Panc1 (cell line): ENCODE data around the gene RAB3IL1. TPM values are rescaled to one million over a fixed set of nuclear protein-coding genes. Genes with fewer than 3 reads are reported as not detected.

Experiments
- ATAC-seq: fragments of 200-7000 bp; cut with Tn5 transposase; 2 replicates; pipeline ENCODE4 v1.9.1; 2020; ENCODE audit warnings: mild to moderate bottlenecking, moderate library complexity
- BruUV-seq: library from RNA; stranded (reverse); fragments of 400-500 nt; replicated peaks from 2 replicates; lab custom pipeline; 2021; lab: Mats Ljungman, UMichigan
- CTCF ChIA-PET: fragments of 300-600 bp; sonication (Branson Sonifier 250); formaldehyde crosslinking; loops from one replicate; lab custom pipeline; 2022; ENCODE audit warnings: antibody characterized with exemption; lab: Charles Lee
- POLR2A ChIA-PET: fragments of 300-600 bp; sonication (Branson Sonifier 250); formaldehyde crosslinking; loops from one replicate; lab custom pipeline; 2022; ENCODE audit warnings: antibody characterized with exemption; lab: Charles Lee
- DNase-seq: peaks from one replicate; pipeline ENCODE4 v3.0.0-alpha.2; 2010; ENCODE audit warnings: low read depth, low spot score
- H3K27ac ChIP-seq: 2 replicates; pipeline ENCODE4 v1.5.1; 2011; ENCODE audit warnings: mild to moderate bottlenecking, low read length, inconsistent platforms
- H3K27me3 ChIP-seq: fragments of 200-500 bp; sonication (Bioruptor generic); 2 replicates; pipeline ENCODE4 v1.6.0; 2014; ENCODE audit warnings: low read length, inconsistent platforms; ENCODE audit not compliant: control insufficient read depth, insufficient read depth
- H3K36me3 ChIP-seq: fragments of 200-500 bp; sonication (Bioruptor generic); 2 replicates; pipeline ENCODE4 v1.5.1; 2014; ENCODE audit warnings: inconsistent platforms, mild to moderate bottlenecking, low read length, moderate library complexity; ENCODE audit not compliant: control insufficient read depth, insufficient read depth
- H3K4me1 ChIP-seq: 2 replicates; pipeline ENCODE4 v1.5.1; 2011; ENCODE audit warnings: inconsistent platforms, mild to moderate bottlenecking, low read length, moderate library complexity; ENCODE audit not compliant: control insufficient read depth, insufficient read depth
- H3K4me3 ChIP-seq, 2 experiments: 2 replicates each; pipeline ENCODE4 v1.5.1; 2011 to 2012; ENCODE audit warnings: low read depth in 2 of 2, low read length in 2 of 2, mild to moderate bottlenecking in 2 of 2, inconsistent platforms in 1 of 2, moderate library complexity in 1 of 2
- H3K9me3 ChIP-seq: fragments of 200-500 bp; sonication (Bioruptor generic); 2 replicates; pipeline ENCODE4 v1.5.1; 2014; ENCODE audit warnings: low read depth, mild to moderate bottlenecking, inconsistent platforms, low read length, moderate library complexity; ENCODE audit not compliant: control insufficient read depth, insufficient read depth
- CTCF ChIP-seq: fragments of 450-650 bp; IDR thresholded peaks from 2 replicates; pipeline ENCODE4 v1.5.1; 2017; ENCODE audit warnings: mild to moderate bottlenecking
- POLR2AphosphoS5 ChIP-seq: IDR thresholded peaks from 2 replicates; pipeline ENCODE4 v1.6.1; 2012; ENCODE audit warnings: mild to moderate bottlenecking, low read depth, low read length, moderate library complexity
- SIN3A ChIP-seq: IDR thresholded peaks from 2 replicates; pipeline ENCODE4 v1.6.1; 2012; ENCODE audit warnings: low read depth, mild to moderate bottlenecking, low read length, moderate library complexity, borderline replicate concordance; ENCODE audit not compliant: insufficient read depth
- TCF7L2 ChIP-seq: IDR thresholded peaks from 2 replicates; pipeline ENCODE4 v1.6.1; 2011; ENCODE audit warnings: mild to moderate bottlenecking, low read depth, low read length, inconsistent platforms
- in situ Hi-C: cut with HindIII; loops from 2 replicates; pipeline ENCODE4 v1.10.0; 2016; ENCODE audit warnings: low sequenced_read_pairs, low pct_unique_long_range_greater_than_20kb
- intact Hi-C: fragments of 100-400 bp; cut with micrococcal nuclease; formaldehyde crosslinking; loops from one replicate; pipeline ENCODE4 v1.10.0; 2022; ENCODE audit not compliant: unreplicated experiment
- total RNA-seq: library from RNA; stranded (reverse); gene quantifications from one replicate; pipeline ENCODE4 v1.2.1, GENCODE V29; 2021; ENCODE audit not compliant: unreplicated experiment
- TF ChIP-seq, protein P1 (sequence below), 2 experiments: IDR thresholded peaks; 2 replicates each; pipeline ENCODE4 v1.6.1; 2011 to 2012; ENCODE audit warnings: low read depth in 2 of 2, control low read depth in 1 of 2, low read length in 1 of 2, mild to moderate bottlenecking in 1 of 2, moderate library complexity in 1 of 2; ENCODE audit not compliant: insufficient read depth in 1 of 2

RAB3IL1 gene
- total RNA-seq, 1 experiment from 2014 or later: 8.9 TPM

GRCh38 chr11:61919705-61920631 lies 2.6 kb upstream of the RAB3IL1 start:
- H3K27me3 ChIP-seq: no peaks in the 10 kb centered on the region
- H3K36me3 ChIP-seq: no peaks in the 10 kb centered on the region
- TF ChIP-seq TCF7L2 (no peak), SIN3A (no peak), CTCF (no peak), POLR2AphosphoS5 (no peak)
- TF ChIP-seq, protein P1, sequence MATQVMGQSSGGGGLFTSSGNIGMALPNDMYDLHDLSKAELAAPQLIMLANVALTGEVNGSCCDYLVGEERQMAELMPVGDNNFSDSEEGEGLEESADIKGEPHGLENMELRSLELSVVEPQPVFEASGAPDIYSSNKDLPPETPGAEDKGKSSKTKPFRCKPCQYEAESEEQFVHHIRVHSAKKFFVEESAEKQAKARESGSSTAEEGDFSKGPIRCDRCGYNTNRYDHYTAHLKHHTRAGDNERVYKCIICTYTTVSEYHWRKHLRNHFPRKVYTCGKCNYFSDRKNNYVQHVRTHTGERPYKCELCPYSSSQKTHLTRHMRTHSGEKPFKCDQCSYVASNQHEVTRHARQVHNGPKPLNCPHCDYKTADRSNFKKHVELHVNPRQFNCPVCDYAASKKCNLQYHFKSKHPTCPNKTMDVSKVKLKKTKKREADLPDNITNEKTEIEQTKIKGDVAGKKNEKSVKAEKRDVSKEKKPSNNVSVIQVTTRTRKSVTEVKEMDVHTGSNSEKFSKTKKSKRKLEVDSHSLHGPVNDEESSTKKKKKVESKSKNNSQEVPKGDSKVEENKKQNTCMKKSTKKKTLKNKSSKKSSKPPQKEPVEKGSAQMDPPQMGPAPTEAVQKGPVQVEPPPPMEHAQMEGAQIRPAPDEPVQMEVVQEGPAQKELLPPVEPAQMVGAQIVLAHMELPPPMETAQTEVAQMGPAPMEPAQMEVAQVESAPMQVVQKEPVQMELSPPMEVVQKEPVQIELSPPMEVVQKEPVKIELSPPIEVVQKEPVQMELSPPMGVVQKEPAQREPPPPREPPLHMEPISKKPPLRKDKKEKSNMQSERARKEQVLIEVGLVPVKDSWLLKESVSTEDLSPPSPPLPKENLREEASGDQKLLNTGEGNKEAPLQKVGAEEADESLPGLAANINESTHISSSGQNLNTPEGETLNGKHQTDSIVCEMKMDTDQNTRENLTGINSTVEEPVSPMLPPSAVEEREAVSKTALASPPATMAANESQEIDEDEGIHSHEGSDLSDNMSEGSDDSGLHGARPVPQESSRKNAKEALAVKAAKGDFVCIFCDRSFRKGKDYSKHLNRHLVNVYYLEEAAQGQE (IDR thresholded peaks at IDR 0.05; ENCODE audit: insufficient read depth in 1 of 2, low read depth in 2 of 2, low read length in 1 of 2): no peak
- no TSS peak for BruUV-seq
- no peak overlapping the region for H3K4me3 ChIP-seq
- CTCF ChIA-PET: no interaction called here
- H3K27ac ChIP-seq: no peak overlapping the region
- POLR2A ChIA-PET: interaction anchor here (0.6 kb wide), 1 partner anchor 245 kb away, joined by 3 read pairs; no protein-coding TSS in a partner anchor
- in situ Hi-C loops: no loop called here
- DNase-seq: no peak
- intact Hi-C loops: no loop called here
- no peaks in the 10 kb centered on the region for H3K9me3 ChIP-seq
- ATAC-seq: no peak
- no peaks in the 10 kb centered on the region for H3K4me1 ChIP-seq

DNA sequence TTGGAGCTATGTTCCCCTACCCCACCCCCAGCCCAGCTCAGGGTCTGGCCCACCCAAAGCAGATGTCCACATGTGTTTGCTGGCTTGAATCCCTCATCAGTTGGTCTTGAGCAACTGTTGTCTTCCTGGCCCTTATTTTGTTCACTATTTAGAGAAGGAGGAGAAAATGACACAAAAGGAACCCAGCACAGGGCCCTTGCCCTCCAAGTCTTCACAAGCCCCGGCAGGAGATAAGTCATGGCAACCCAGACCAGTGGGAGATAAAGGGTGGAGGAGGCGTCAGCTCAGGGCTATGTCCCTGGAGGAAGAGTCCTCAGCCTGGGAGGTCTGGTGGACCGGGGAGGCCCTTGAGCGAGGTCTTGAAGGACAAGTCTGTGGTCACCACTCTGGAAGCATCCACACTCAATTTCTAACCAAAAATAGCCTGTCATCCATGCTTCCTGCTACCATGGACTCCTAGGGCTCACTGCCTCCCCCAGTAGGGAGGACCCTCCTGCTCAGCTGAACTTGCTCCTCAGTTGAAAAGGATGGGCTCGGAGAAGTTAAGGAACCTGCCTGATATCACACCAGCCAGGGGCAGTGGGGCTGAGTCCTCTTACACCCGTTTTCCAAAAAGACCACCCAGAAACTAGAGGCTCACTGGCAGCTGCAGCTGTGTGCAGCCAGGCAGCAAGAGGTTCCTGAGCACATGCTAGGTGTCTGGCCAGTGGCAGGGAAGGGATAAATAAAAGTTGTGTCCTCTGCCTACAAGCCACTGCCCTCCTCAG lies 1.8 kb upstream of the RAB3IL1 start:
- no peaks in the 10 kb centered on the region for H3K9me3 ChIP-seq
- TF ChIP-seq, protein P1 (IDR thresholded peaks at IDR 0.05; ENCODE audit: insufficient read depth in 1 of 2, low read depth in 2 of 2, low read length in 1 of 2): no peak
- TF ChIP-seq CTCF (no peak), POLR2AphosphoS5 (no peak), SIN3A (no peak)
- intact Hi-C loops (no loop called here), in situ Hi-C loops (no loop called here)
- H3K4me3 ChIP-seq: no peak overlapping the region
- no peaks in the 10 kb centered on the region for H3K27me3 ChIP-seq
- no peak for ATAC-seq
- CTCF ChIA-PET: no interaction called here
- no peaks in the 10 kb centered on the region for H3K36me3 ChIP-seq
- POLR2A ChIA-PET: no interaction called here
- no peaks in the 10 kb centered on the region for H3K4me1 ChIP-seq
- BruUV-seq: no TSS peak
- no peak overlapping the region for H3K27ac ChIP-seq
- no peak for DNase-seq
